Panc1 (cell line): ENCODE results near the gene SOX8. TPM values are rescaled to one million over a fixed set of nuclear protein-coding genes. Genes with fewer than 3 reads are reported as not detected.

ENCODE experiments used
- ATAC-seq: fragments of 200-7000 bp; cut with Tn5 transposase; 2 replicates; pipeline ENCODE4 v1.9.1; 2020; ENCODE audit warnings: mild to moderate bottlenecking, moderate library complexity
- BruUV-seq: library from RNA; stranded (reverse); fragments of 400-500 nt; replicated peaks from 2 replicates; lab custom pipeline; 2021; lab: Mats Ljungman, UMichigan
- CTCF ChIA-PET: fragments of 300-600 bp; sonication (Branson Sonifier 250); formaldehyde crosslinking; loops from one replicate; lab custom pipeline; 2022; ENCODE audit warnings: antibody characterized with exemption; lab: Charles Lee
- POLR2A ChIA-PET: fragments of 300-600 bp; sonication (Branson Sonifier 250); formaldehyde crosslinking; loops from one replicate; lab custom pipeline; 2022; ENCODE audit warnings: antibody characterized with exemption; lab: Charles Lee
- DNase-seq: peaks from one replicate; pipeline ENCODE4 v3.0.0-alpha.2; 2010; ENCODE audit warnings: low read depth, low spot score
- H3K27ac ChIP-seq: 2 replicates; pipeline ENCODE4 v1.5.1; 2011; ENCODE audit warnings: mild to moderate bottlenecking, low read length, inconsistent platforms
- H3K27me3 ChIP-seq: fragments of 200-500 bp; sonication (Bioruptor generic); 2 replicates; pipeline ENCODE4 v1.6.0; 2014; ENCODE audit warnings: low read length, inconsistent platforms; ENCODE audit not compliant: control insufficient read depth, insufficient read depth
- H3K36me3 ChIP-seq: fragments of 200-500 bp; sonication (Bioruptor generic); 2 replicates; pipeline ENCODE4 v1.5.1; 2014; ENCODE audit warnings: inconsistent platforms, mild to moderate bottlenecking, low read length, moderate library complexity; ENCODE audit not compliant: control insufficient read depth, insufficient read depth
- H3K4me1 ChIP-seq: 2 replicates; pipeline ENCODE4 v1.5.1; 2011; ENCODE audit warnings: inconsistent platforms, mild to moderate bottlenecking, low read length, moderate library complexity; ENCODE audit not compliant: control insufficient read depth, insufficient read depth
- H3K4me3 ChIP-seq, 2 experiments: 2 replicates each; pipeline ENCODE4 v1.5.1; 2011 to 2012; ENCODE audit warnings: low read depth in 2 of 2, low read length in 2 of 2, mild to moderate bottlenecking in 2 of 2, inconsistent platforms in 1 of 2, moderate library complexity in 1 of 2
- H3K9me3 ChIP-seq: fragments of 200-500 bp; sonication (Bioruptor generic); 2 replicates; pipeline ENCODE4 v1.5.1; 2014; ENCODE audit warnings: low read depth, mild to moderate bottlenecking, inconsistent platforms, low read length, moderate library complexity; ENCODE audit not compliant: control insufficient read depth, insufficient read depth
- CTCF ChIP-seq: fragments of 450-650 bp; IDR thresholded peaks from 2 replicates; pipeline ENCODE4 v1.5.1; 2017; ENCODE audit warnings: mild to moderate bottlenecking
- POLR2AphosphoS5 ChIP-seq: IDR thresholded peaks from 2 replicates; pipeline ENCODE4 v1.6.1; 2012; ENCODE audit warnings: mild to moderate bottlenecking, low read depth, low read length, moderate library complexity
- REST ChIP-seq, 2 experiments: IDR thresholded peaks; 2 replicates each; pipeline ENCODE4 v1.6.1; 2011 to 2012; ENCODE audit warnings: low read depth in 2 of 2, control low read depth in 1 of 2, low read length in 1 of 2, mild to moderate bottlenecking in 1 of 2, moderate library complexity in 1 of 2; ENCODE audit not compliant: insufficient read depth in 1 of 2
- SIN3A ChIP-seq: IDR thresholded peaks from 2 replicates; pipeline ENCODE4 v1.6.1; 2012; ENCODE audit warnings: low read depth, mild to moderate bottlenecking, low read length, moderate library complexity, borderline replicate concordance; ENCODE audit not compliant: insufficient read depth
- TCF7L2 ChIP-seq: IDR thresholded peaks from 2 replicates; pipeline ENCODE4 v1.6.1; 2011; ENCODE audit warnings: mild to moderate bottlenecking, low read depth, low read length, inconsistent platforms
- in situ Hi-C: cut with HindIII; loops from 2 replicates; pipeline ENCODE4 v1.10.0; 2016; ENCODE audit warnings: low sequenced_read_pairs, low pct_unique_long_range_greater_than_20kb
- intact Hi-C: fragments of 100-400 bp; cut with micrococcal nuclease; formaldehyde crosslinking; loops from one replicate; pipeline ENCODE4 v1.10.0; 2022; ENCODE audit not compliant: unreplicated experiment
- total RNA-seq: library from RNA; stranded (reverse); gene quantifications from one replicate; pipeline ENCODE4 v1.2.1, GENCODE V29; 2021; ENCODE audit not compliant: unreplicated experiment

SOX8 gene
- total RNA-seq, 1 experiment from 2014 or later = 1.8 TPM

GRCh38 chr16:988471-989353 lies 7.1 kb downstream of the SOX8 start:
- no peaks in the 10 kb centered on the region for H3K27me3 ChIP-seq
- no TSS peak for BruUV-seq

GRCh38 chr16:989354-989814 lies 7.8 kb downstream of the SOX8 start:
- in situ Hi-C loops = no loop called here
- POLR2A ChIA-PET = no interaction called here
- no peak for TF ChIP-seq SIN3A
- no peak for TF ChIP-seq REST (IDR thresholded peaks at IDR 0.05; ENCODE audit: insufficient read depth in 1 of 2, low read depth in 2 of 2, low read length in 1 of 2)
- no peak for TF ChIP-seq CTCF
- no peak for TF ChIP-seq POLR2AphosphoS5

More at GRCh38 chr16:988471-989353, 7.1 kb downstream of the SOX8 start:
- no peak for TF ChIP-seq REST (IDR thresholded peaks at IDR 0.05; ENCODE audit: insufficient read depth in 1 of 2, low read depth in 2 of 2, low read length in 1 of 2)
- no peak for TF ChIP-seq TCF7L2
- TF ChIP-seq POLR2AphosphoS5 = no peak
- TF ChIP-seq SIN3A = no peak
- no peak for TF ChIP-seq CTCF
- Histone ChIP-seq H3K4me3 (no peak overlapping the region), H3K4me1 (no peaks in the 10 kb centered on the region), H3K9me3 (no peaks in the 10 kb centered on the region), H3K36me3 (no peaks in the 10 kb centered on the region), H3K27ac (no peak overlapping the region)
- ChIA-PET CTCF (no interaction called here), POLR2A (no interaction called here)
- in situ Hi-C loops = no loop called here
- intact Hi-C loops = no loop called here
- DNase-seq (no peak), ATAC-seq (no peak)

More at GRCh38 chr16:989354-989814, 7.8 kb downstream of the SOX8 start:
- H3K27me3 ChIP-seq = no peaks in the 10 kb centered on the region
- ATAC-seq = no peak; the same call in 1 of the 2 replicates
- no peaks in the 10 kb centered on the region for H3K4me1 ChIP-seq
- no peaks in the 10 kb centered on the region for H3K9me3 ChIP-seq
- CTCF ChIA-PET = no interaction called here
- BruUV-seq = no TSS peak
- no peak for DNase-seq
- intact Hi-C loops = no loop called here
- no peaks in the 10 kb centered on the region for H3K36me3 ChIP-seq
- H3K4me3 ChIP-seq = no peak overlapping the region
- no peak overlapping the region for H3K27ac ChIP-seq
